KMS-11 (cell line): ENCODE measurements around the gene GP9.

ENCODE experiments used
- H2AFZ ChIP-seq: fragments of 200-600 bp; sonication (generic); 2 replicates; pipeline ENCODE4 v1.6.1; 2016; ENCODE audit warnings: antibody characterized with exemption, mixed run types, low read depth
- H3K27ac ChIP-seq: fragments of 200-600 bp; sonication (generic); 2 replicates; pipeline ENCODE4 v1.6.1; 2016; ENCODE audit warnings: mild to moderate bottlenecking, mixed run types
- H3K27me3 ChIP-seq: fragments of 200-600 bp; sonication (generic); 2 replicates; pipeline ENCODE4 v1.6.1; 2017; ENCODE audit warnings: mild to moderate bottlenecking, low read depth, mixed run types, moderate library complexity; ENCODE audit not compliant: insufficient read depth
- H3K36me3 ChIP-seq: fragments of 200-600 bp; sonication (generic); 2 replicates; pipeline ENCODE4 v1.6.1; 2017; ENCODE audit warnings: mild to moderate bottlenecking, mixed run types; ENCODE audit not compliant: insufficient read depth
- H3K4me1 ChIP-seq: fragments of 200-600 bp; sonication (generic); 2 replicates; pipeline ENCODE4 v1.6.1; 2016; ENCODE audit warnings: mild to moderate bottlenecking, low read depth, mixed run types; ENCODE audit not compliant: poor library complexity, severe bottlenecking
- H3K4me2 ChIP-seq: fragments of 200-600 bp; sonication (generic); 2 replicates; pipeline ENCODE4 v1.7.0; 2016; ENCODE audit warnings: mild to moderate bottlenecking, mixed run types
- H3K4me3 ChIP-seq: fragments of 200-600 bp; sonication (generic); IDR thresholded peaks from 2 replicates; pipeline ENCODE4 v1.6.1; 2017; ENCODE audit warnings: low read depth, low read length, mixed read lengths; ENCODE audit not compliant: insufficient read depth
- H3K79me2 ChIP-seq: fragments of 200-600 bp; sonication (generic); 2 replicates; pipeline ENCODE4 v1.6.1; 2016; ENCODE audit warnings: low read depth, mixed run types; ENCODE audit not compliant: insufficient read depth
- H3K9ac ChIP-seq: fragments of 200-600 bp; sonication (generic); 2 replicates; pipeline ENCODE4 v1.6.1; 2016; ENCODE audit warnings: mild to moderate bottlenecking, mixed run types
- H4K20me1 ChIP-seq: fragments of 200-600 bp; sonication (generic); 2 replicates; pipeline ENCODE4 v1.6.1; 2016; ENCODE audit warnings: mild to moderate bottlenecking, mixed run types; ENCODE audit not compliant: insufficient read depth
- TF ChIP-seq, protein P1 (sequence below): fragments of 200-600 bp; sonication (generic); conservative IDR thresholded peaks from 2 replicates; pipeline ENCODE4 v1.6.1; 2017; ENCODE audit warnings: low read depth, mild to moderate bottlenecking, antibody characterized with exemption, low read length, moderate library complexity, mixed read lengths

GP9 gene

DNA sequence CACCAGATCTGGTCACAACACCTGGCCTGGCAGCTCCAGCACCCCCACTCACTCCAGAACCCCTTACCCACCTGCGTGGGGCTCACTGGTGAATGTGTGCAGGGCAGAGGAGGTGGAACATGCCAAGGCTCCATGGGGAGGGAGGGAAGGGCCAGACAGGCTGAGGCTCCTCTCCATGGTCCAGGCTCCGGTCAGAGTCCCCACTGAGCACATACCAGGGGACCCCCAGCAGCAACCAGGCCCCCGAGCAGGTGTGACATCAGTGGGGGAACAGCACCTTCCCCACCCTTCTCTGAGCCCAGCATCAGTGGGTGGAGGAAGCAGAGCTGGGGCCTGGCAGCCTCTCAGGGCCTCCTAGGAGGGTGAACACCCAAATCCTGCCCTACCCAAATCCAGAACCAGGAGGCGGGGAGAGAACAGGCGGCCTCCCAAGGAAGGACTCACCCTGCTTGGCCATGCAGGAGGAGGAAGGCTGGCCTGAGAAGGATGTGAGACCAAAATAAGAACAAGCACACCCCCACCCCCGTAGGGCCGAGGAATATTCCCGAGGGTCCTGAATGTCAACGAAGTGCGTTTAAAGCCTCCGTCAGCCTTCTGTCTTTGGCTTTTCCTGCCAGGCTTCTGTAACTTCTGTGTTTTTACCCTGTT is 1.1 kb upstream of the GP9 start:
- Histone ChIP-seq H3K79me2 (no peaks in the 10 kb centered on the region), H3K9ac (no peak overlapping the region), H2AFZ (peak overlapping the region; percentile 20; the same call in 1 of the 2 replicates), H3K36me3 (no peaks in the 10 kb centered on the region), H4K20me1 (no peaks in the 10 kb centered on the region), H3K4me3 (no peak overlapping the region), H3K27me3 (no peaks in the 10 kb centered on the region), H3K4me2 (peak overlapping the region; percentile 41), H3K4me1 (peaks cover 26% of the 10 kb centered on the region), H3K27ac (peak overlapping the region; percentile 57; the same call in 1 of the 2 replicates)
- TF ChIP-seq, protein P1, sequence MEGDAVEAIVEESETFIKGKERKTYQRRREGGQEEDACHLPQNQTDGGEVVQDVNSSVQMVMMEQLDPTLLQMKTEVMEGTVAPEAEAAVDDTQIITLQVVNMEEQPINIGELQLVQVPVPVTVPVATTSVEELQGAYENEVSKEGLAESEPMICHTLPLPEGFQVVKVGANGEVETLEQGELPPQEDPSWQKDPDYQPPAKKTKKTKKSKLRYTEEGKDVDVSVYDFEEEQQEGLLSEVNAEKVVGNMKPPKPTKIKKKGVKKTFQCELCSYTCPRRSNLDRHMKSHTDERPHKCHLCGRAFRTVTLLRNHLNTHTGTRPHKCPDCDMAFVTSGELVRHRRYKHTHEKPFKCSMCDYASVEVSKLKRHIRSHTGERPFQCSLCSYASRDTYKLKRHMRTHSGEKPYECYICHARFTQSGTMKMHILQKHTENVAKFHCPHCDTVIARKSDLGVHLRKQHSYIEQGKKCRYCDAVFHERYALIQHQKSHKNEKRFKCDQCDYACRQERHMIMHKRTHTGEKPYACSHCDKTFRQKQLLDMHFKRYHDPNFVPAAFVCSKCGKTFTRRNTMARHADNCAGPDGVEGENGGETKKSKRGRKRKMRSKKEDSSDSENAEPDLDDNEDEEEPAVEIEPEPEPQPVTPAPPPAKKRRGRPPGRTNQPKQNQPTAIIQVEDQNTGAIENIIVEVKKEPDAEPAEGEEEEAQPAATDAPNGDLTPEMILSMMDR, result no peak

DNA sequence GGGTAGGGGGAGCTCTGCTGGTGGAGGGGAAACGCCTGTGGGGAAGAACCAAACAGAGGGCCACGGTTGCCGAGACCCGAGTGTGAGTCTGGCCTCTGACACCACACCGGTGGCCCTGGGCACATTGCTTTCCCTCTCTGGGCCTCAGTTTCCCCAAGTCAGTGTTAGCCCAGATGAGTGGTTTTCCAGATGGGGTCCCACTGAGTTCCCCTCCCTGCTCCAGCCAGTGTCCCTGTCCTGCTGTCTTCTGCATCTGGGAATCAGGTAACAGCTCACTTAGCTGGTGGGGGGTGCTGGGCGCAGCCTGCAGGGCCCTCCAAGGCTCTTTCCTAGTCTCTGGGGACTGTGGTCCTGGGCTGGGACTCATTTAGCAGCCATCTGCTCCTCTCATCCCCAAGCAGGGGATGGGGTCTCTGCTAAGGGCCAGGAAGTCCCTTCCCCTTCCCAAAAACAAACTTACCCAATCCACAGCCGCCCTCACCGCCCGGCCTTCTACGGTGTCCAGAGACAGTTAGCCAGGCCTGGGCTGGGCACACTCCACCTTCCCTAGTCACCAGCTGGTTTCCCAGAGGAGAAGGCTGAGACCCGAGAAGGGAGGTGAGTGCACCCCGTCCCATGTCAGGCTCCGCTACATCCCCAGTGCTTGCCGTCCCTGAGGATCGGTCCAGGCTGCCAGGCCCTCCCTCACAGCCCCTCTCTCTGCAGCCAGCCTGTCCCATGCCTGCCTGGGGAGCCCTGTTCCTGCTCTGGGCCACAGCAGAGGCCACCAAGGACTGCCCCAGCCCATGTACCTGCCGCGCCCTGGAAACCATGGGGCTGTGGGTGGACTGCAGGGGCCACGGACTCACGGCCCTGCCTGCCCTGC is 676 bp downstream of the GP9 start:
- Histone ChIP-seq H3K4me2 (no peak overlapping the region), H3K27me3 (no peaks in the 10 kb centered on the region), H3K9ac (no peak overlapping the region), H3K27ac (no peak overlapping the region), H3K4me1 (peaks cover 23% of the 10 kb centered on the region), H3K79me2 (no peaks in the 10 kb centered on the region), H3K36me3 (no peaks in the 10 kb centered on the region), H4K20me1 (no peaks in the 10 kb centered on the region), H2AFZ (no peak overlapping the region), H3K4me3 (no peak overlapping the region)
- TF ChIP-seq, protein P1, result no peak

DNA sequence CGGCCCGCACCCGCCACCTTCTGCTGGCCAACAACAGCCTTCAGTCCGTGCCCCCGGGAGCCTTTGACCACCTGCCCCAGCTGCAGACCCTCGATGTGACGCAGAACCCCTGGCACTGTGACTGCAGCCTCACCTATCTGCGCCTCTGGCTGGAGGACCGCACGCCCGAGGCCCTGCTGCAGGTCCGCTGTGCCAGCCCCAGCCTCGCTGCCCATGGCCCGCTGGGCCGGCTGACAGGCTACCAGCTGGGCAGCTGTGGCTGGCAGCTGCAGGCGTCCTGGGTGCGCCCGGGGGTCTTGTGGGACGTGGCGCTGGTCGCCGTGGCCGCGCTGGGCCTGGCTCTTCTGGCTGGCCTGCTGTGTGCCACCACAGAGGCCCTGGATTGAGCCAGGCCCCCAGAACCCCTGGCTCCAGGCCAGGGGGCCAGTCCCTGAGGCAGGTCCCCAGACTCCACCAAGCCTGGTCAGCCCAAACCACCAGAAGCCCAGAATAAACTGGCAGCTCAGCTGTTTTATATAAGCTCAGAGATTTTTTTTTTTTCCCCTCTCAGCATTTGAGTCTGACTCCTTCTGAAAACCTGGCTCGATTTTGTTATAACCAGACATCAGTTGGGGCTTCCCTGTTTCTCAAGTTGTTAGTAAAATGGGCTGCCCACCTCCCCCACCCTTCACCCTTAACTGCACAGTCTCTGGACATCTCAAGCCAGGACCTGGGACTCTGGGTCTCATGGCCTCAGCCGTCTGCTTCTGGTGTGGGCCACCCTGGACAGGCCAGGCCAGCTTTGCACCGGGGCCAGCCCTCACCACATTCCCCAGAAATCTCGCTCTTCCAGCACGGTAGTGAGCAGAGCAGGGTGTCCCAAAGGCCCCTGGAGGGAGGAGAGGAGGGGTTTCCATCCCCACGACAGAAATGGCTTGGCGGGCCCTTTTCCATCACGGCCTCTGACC is 1.6 kb downstream of the GP9 start:
- Histone ChIP-seq H3K9ac (no peak overlapping the region), H3K4me2 (no peak overlapping the region), H3K27me3 (no peaks in the 10 kb centered on the region; the same call in 1 of the 2 replicates), H3K27ac (no peak overlapping the region), H2AFZ (no peak overlapping the region), H3K36me3 (no peaks in the 10 kb centered on the region), H4K20me1 (no peaks in the 10 kb centered on the region), H3K4me1 (peaks cover 23% of the 10 kb centered on the region), H3K79me2 (no peaks in the 10 kb centered on the region), H3K4me3 (no peak overlapping the region)
- TF ChIP-seq, protein P1, result no peak

DNA sequence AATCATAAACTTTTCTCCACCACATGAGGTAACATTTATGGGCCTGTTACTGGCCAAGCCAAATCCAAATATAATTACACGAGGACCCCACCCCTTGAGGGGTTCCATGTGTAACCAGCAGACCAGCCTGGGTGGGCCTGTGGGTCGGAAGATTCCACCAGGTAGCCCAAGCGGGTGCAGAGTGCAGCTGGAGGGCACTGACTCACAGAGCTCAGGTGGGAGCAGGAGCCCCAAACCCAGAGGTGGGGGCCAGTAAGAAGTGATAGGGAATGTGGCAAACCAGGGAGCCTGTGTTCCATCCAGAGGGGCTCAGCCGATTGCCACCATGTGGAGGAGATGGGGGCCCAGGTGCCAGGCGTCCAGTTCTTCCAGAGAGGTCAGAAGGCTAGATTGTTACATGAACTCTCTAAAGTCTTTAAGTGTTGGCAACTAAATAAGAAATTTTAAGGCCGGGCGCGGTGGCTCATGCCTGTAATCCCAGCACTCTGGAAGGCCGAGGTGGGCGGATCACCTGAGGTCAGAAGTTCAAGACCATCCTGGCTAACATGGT is 2.6 kb downstream of the GP9 start:
- no peak overlapping the region for H3K4me2 ChIP-seq
- no peaks in the 10 kb centered on the region for H3K79me2 ChIP-seq
- TF ChIP-seq, protein P1, result no peak
- H3K27me3 ChIP-seq, result no peaks in the 10 kb centered on the region; the same call in 1 of the 2 replicates
- peaks cover 17% of the 10 kb centered on the region for H3K4me1 ChIP-seq
- H4K20me1 ChIP-seq, result no peaks in the 10 kb centered on the region
- H3K4me3 ChIP-seq, result no peak overlapping the region
- no peak overlapping the region for H3K27ac ChIP-seq
- H3K9ac ChIP-seq, result no peak overlapping the region
- no peaks in the 10 kb centered on the region for H3K36me3 ChIP-seq
- H2AFZ ChIP-seq, result no peak overlapping the region
